GM19238 (cell line): ENCODE data around the gene EYA4.
"Not testable (repeated sequence)": the region's sequence is repeated elsewhere in the genome, so short reads cannot be mapped to it uniquely, and the experiment has no call there.

Experiments
- DNase-seq: peaks from one replicate; pipeline ENCODE4 v3.0.0; 2011; ENCODE audit warnings: low spot score; ENCODE audit not compliant: insufficient read length

The EYA4 gene

DNA sequence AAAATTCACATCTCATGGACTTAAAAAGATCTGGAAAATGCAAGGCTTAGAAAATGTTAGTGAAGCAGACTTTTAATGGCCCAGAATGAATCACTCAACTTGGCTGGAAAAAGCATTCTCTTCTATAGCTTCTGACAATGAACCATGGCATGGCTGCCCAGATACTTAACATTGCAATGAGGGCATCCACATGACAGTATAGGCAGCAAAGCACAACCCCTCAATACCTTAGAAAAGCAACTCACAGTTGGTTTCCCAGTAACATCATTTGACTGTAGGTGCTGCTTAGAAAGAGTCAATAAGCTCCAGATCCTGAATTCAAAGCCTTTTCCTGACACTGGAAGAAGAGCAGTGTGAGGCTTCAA is 155.8 kb downstream of the EYA4 start:
- DNase-seq = no peak

DNA sequence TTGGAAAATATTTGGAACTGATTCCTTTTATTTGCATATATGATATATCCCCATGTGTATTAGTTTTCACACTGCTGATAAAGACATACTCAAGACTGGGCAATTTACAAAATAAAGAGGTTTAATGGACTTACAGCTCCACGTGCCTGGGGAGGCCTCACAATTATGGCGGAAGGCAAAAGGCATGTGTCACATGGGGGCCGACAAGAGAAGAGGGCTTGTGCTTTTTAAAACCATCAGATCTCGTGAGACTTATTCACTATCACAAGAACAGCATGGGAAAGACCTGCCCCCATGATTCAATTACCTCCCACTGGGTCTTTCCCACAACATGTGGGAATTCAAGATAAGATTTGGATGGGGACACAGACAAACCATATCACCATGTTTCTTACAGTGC is 156.4 kb downstream of the EYA4 start:
- DNase-seq = not testable (repeated sequence)

DNA sequence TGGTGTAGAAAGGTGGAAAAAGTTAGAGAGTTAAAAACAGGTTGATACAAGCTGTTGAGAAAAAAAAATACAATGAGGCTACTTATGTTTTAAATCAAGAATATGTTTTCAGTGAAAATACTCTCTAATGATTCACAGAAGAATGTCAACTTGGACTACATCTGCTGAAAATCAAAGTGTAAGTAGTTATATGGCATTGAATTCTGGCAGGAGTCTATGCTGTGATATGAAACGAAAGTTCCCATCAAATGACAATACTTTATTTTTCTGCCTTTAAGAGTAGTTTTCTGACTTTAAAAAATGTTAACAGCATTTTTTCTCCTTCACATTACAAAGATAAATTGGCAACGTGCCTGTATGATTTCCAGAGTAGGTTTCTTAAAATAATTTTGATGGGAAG is 158.3 kb downstream of the EYA4 start:
- DNase-seq = no peak

DNA sequence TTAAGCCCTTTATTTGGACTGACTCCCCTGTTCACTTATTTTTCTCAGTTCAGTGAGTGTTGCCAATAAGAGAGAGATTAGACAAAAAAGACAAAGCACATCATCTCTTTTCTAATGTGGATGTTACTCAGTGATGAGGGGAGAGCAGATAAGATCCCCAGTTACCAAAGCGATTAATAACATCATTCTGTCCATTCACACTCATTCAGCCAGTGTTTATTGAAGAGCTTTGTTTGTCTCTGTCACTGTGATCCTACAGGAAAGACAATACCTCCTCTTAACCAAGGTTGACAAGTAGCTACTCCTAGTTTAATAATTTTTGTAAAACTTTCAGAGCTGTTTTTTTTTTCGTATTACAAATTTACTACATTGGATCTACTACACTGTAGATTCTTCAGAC is 163.0 kb downstream of the EYA4 start:
- no peak for DNase-seq

DNA sequence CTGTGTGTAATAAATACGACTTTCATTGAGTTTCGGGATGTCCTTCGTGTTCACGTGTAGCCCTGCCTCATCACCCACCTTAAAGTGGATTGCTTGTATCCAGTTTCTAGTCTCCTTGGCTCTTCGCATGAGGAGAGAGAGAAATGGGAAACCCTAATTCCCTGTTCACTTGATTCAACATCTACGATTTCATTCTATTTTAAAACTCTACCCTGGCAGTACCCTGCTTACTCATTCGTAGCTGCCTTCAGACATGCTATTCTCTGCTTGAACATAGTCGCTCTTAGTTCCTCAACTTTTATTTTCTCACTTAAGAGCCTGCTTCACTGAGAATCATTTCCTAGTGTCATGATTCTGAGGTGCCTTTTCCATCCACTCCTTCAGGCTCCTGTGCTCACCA is 163.6 kb downstream of the EYA4 start:
- no peak for DNase-seq

DNA sequence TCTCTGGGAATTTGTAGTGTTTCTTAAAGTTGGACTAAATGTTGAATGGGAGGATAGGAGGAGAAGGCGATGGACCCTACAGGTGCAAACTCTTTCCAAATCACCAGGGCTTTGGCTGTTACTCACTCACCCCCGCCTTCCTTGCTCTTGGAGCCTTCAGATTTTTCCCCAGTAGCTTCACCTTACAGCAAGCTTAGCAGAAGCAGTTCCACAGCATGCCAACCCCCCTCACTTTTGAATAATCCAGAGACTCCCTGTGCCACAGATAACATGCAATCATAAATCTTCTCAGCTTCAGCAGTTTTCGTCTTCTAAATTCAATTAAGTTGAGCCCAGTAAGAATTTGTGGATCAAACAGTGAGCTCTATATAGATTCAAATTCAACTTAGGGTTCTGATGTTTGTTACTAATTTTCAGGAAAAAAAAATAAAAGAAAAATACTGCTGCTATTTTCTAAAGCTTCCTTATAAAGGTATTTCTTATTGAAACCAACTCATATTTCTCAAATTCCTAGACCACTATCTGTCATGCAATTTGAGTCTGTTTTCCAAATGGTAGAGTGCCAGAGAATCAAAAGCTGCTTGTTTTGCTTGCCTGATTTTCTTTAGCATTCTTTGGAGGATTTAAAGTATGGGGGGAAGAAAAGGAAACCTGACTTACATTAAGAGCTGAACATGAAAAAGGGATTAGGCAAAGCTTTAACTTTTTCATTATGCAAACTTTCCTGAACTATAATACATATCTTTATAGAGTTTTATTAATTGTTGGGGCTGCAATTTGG is 166.4 kb downstream of the EYA4 start:
- DNase-seq = no peak

DNA sequence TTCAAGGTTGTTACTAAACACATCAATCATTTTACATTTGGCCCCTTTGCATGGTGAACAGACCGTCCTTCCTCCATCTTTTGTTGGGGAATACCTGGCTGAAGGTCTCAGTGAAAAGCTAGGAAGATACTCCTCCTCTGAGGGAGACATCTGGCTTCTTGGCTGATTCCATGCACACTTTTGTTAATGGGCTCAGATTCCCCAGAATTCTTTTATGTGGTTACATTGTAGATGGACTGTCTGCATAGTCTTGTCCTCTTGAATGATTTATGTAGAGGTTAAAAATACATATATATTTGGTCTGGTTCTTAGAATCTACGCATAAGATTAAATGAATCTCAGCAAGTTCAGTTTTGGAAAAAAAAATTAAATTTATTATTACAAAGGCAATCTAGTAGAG is 167.0 kb downstream of the EYA4 start:
- no peak for DNase-seq

DNA sequence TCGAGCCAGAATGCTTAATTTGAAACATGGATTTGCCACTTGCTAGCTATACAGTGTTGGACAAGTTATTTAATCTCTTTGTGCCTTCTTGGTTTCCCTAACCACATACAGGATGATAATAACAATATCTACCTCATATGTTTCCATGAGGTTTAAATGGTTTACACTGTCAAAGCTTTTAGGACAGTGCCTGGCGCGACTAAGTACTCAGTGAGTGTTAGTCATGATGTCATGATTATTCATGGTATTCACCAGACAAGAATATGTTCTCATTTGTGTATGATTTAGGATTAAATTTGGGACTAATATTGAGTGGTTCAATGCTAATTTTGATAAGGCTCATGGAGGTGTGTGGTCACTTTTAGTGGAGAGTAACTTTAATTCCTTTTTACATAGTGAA is 167.4 kb downstream of the EYA4 start:
- DNase-seq = no peak

DNA sequence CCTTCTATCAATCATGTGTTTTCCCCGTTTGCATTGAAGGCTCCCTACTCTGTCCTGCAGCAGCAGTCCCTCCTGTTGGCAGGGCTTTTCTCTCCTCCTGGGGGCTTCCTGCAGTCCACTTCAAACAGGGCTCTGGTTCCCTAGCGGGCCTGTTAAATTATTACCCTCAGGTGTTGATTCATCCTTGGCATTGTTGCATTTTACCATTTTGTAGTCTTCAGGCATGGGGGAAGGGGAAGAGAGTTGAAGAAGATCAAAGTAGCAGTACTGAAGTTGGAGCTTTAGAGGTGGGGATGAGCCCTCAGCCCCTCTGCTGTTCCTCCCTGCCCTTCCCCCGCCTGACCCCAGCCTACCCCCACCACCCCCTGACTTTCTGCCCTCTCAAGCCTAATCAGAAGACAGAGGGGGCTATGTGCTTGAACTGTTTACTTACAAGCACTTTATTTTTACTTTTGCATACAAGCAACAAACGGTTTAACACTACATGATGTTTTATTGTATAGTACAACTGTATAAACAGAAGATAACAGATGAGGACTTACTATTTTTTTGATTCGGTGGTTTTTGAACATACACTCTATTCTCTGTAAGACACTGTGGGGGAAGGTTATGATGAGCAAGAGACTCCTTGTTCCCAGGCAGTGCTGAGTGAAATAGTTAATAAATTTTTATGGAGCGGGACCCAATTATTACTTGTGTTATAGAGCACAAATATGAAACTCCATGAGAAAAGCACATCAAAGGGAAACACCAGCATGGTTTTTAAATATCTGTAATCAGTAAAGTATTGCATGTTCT is 169.7 kb downstream of the EYA4 start:
- no peak for DNase-seq

DNA sequence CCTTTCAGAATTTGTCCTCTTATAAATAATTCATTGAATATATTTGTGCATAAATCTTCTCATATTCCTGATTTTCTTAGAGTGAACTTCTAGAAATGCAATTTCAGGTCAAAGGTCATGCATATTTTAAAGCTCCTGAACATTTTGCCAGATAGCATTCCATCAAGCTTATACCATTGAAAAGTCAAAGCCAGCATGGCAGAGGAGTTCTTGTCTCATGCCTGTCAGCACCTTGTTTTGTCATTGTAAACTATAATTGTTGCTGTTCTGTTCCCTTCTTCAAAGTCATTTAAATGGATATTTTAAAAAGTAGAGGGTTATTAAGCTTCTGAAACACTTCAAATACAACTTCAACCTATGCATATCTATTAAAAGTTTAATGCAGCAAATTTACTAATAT is 170.6 kb downstream of the EYA4 start:
- no peak for DNase-seq

DNA sequence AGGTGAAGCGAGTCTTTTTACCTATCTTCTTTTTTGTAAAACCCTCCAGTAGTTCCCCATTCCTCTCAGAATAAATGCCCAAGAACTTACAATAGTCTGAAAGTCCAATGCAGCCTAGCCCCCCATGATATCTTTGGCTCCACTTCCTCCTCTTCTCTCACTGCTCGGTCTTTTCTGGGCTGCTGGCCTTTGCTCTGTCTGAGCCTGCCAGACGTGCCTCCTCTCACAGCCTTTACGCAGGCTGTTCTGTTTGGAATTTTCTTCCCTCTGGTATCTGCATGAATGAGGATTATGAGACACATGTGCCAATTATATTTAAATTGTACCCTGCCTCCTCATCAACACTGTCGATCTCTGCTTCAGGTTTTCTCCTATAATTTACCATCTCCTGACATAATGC is 174.1 kb downstream of the EYA4 start:
- DNase-seq = no peak

DNA sequence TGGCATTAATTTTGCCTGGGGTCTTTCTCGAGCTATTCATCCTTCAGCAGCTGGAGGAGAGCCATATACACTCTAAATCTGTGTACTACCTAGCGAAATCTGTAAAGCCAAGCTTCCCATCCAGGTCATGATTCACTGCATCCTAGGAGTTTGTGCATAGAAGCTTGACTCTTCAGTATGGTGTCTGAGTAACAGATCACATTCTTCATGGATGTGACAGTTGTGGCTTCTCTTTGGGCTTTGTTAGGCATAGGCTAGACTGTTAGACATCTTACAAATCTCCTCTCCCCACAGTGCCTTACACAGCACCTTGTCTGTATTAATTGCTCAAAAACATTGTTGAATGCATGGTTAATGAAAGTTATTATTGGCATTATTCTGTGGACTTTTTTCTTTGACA is 177.0 kb downstream of the EYA4 start:
- DNase-seq = no peak

DNA sequence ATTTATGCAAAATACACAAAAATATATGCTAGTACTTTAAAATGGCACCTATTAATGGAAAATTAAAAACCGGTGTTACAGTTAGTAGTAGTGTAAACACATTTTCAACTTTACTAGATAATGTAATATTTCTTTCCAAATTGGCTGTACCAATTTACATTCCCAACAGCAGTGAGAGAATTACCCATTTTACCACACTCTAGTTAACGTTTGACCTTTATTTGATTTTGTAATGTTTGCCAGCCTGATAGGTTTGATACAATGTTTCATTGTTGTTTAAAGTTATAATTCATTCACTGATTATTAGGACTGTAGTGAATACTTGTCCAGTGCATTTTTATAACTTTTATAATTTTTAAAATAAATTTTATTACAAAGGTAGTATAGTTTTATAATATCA is 182.1 kb downstream of the EYA4 start:
- DNase-seq = no peak

DNA sequence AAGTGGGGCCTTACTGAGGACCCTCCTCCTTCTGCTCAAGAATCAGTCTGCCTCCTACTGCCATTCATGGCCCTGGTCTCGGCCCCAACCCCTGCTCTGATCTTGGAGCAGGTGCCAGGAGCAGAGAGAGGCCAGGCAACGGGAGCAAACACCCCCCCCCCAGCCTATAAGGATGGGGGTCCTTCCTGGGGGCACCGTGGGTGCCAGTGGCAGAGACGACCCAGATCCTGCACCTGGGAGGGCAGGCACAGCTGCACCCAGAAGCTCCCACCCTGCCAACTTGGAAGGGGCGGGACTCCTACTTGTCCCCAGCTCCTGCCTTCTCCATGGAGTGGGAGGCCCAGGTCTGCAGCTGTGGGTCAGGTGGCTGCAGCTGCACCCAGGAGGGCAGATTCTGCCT is 183.2 kb downstream of the EYA4 start:
- no peak for DNase-seq

DNA sequence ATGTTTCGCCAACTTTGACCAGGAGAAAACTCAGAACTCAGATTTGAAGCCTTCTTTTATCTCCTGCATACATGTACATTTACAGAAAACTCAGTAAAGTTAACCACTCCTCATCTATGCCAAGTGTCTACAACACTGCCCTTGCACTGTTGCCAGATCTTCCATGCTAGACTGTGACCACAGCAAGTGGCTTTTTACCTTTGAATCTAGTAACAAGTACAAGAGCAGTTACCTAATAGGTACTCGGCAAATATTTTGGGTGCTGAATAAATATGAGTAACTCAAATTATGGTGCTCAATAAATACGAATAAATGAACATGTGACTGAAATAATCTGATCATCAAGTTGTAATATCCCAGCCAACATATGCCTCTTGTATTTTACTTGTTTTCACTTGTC is 184.9 kb downstream of the EYA4 start:
- no peak for DNase-seq

DNA sequence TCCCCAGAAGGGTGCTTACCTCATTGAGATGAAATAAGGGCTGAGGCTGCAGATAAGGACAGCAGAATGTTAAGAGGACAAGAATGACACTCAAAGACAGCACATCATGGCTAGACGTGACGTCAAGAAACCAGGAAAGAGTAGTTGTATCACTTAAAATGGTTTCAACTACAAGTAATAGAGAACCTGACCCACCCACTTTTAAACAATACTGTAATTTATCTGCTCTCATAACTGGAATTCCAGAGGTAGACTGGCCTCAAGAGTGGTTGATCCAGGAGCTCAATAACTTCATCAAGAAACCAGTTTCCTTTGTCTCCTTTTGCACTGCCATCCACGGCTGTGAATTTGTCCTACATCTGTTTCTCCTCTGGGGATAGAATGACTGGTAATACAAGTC is 187.1 kb downstream of the EYA4 start:
- DNase-seq = no peak

DNA sequence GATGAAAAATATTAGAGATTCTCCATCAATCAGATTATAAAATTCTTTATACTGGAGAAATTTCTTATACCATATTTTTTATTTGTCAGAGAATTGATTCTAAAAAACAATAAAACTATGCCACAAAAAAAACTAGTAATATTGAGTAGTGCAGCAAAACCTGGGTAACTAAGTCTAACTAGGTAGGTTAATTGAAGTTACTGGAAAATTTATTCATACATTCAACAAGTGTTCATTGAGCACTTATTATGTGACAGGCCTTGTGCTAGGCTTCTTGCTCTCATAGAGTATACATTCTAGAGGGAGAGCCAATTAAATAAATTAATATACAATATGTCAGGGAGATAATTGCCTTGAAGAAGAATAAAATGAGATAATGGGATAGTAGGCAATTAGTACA is 189.4 kb downstream of the EYA4 start:
- DNase-seq = no peak

DNA sequence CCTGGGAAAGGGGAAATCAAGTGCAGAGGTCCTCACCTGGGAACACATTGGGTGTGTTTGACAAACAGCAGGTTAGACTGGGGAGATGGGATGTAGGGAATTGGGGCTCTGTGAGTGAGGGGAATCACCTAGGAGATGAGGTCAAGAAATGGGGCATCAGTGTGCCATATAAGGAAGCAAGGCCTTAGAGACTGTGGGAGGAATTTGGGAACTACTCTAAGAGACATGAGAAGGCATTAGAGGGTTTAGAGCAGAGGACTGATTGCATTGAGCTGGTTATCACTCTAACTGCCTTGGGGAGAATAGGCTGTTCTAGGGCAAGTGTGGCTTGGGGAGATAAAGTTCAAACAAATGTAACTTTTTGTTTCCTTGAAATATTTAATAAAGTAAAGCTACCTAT is 189.9 kb downstream of the EYA4 start:
- DNase-seq = no peak

DNA sequence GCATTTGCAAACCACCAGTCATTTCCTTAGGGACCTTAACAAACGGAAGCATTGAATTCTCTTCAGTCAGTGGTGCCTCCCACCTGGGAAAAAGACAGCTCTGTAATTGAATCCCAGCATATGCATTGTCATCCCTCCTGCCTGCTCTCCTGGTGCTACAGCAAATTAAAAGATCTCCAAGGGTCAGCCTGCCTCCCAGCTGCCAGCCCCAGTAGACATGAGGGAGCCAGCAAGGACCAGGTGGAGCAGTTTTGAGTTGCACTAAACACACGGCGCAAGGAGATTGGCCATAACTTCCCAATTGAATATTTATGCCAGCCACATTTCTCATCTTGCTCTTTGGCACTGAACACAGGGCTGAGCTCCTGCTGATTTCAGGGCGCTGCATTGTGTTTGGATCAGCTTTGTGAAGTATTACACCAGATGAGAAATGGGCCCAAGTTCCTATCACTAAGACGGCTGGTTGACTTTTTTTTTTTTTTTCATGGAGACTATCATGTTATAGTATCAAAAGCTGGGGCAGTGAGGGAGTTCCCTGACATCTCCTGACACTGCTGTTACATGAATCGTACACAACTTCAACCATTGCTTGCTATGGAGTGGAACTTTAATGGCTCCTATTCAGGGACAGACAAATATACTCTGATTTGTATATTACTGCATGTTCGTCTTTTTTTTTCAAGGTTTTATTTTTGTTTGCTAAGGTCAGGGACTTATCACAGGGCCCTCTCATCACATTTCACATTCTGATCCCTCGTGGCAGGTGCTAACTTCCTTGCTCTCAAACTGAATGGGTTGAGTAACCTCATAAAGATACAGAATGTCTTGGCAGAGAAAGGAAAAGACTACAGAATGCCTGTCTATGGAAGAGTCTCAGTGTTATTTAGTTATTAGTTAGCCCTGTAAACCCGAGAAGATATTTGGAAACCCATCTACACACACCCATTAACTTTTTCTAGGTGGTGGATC is 191.1 kb downstream of the EYA4 start:
- no peak for DNase-seq

DNA sequence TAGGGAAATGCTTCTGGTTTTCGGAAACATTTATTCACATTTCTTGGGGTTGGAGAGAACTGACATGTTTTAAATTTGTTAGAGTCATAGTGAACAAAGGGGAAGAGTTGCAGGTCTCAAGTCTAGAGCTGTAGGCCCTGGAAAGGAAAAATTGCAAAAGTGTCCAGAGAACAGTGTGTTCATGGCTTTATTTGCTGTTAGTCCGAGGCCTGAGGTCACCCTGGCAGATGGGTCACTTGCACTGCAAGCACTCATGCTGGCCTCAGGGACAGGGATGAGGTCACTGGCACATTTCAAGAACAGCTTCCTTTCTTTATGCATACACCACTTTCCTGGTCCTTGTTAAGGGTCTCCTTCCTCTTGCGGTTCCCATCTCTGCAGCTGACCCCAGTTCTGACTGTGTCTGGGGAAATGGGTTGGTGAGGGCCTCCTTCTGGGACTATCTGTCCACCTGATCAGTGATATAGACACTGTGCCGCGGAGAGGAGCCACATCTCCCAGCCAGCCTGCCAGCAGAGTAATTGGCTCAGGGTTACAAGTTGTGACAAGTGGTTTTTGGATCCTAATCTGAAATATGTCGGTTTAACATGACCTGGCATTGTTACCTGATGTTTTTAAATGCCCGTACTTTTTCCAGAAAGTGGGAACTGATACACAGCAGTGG is 194.0 kb downstream of the EYA4 start:
- DNase-seq = no peak

DNA sequence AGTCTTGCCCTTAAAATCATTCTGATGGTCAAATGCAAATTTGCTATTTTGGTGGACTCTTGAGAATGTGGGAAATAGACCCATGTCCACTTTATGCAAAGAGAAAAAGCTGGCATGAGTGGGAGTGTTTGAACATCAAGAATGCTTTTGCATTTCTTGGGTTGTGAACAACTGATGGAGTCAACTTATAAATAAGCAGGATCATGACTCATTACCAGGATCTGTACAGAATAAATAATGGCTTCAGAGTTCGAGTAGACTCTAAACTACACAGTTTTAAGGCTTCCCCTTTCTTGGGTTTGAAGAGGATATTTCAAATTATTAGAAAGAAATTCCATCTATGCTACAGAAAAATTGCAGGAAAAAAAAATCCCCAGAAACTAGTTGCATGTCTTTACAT is 195.5 kb downstream of the EYA4 start:
- DNase-seq = no peak
